HepG2 (cell line): ENCODE measurements around the gene FUOM. TPM values are rescaled to one million over a fixed set of nuclear protein-coding genes. Genes with fewer than 3 reads are reported as not detected.

ENCODE experiments used
- ATAC-seq: fragments of 200-7000 bp; cut with Tn5 transposase; 3 replicates; pipeline ENCODE4 v1.9.1; 2020; ENCODE audit warnings: mild to moderate bottlenecking, moderate library complexity
- BruUV-seq: library from RNA; stranded (reverse); fragments of 400-500 nt; replicated peaks from 2 replicates; lab custom pipeline; 2021; lab: Mats Ljungman, UMichigan
- CTCF ChIA-PET: fragments of 300-600 bp; formaldehyde crosslinking; extraction: SDS; loops from one replicate; lab custom pipeline; 2021; ENCODE audit warnings: low total read pairs, inconsistent platforms, low intra/inter-chr PET ratio; lab: Yijun Ruan, JAX
- POLR2A ChIA-PET: fragments of 350-600 bp; sonication (Branson Sonifier 250); formaldehyde crosslinking; loops from one replicate; lab custom pipeline; 2020; ENCODE audit warnings: antibody characterized with exemption, inconsistent platforms; lab: Yijun Ruan, JAX
- DNase-seq: peaks from one replicate; pipeline ENCODE4 v3.0.0-alpha.2; 2015; ENCODE audit warnings: low spot score
- FAIRE-seq: peaks from 3 replicates; lab custom pipeline; 2011; peaks lifted over from hg19 to GRCh38; lab: Jason Lieb, UNC
- H2AFZ ChIP-seq: one replicate; pipeline ENCODE4 v1.6.1; 2011; ENCODE audit warnings: low read length, inconsistent platforms
- H3K27ac ChIP-seq: fragments of 300-600 bp; 3 replicates; pipeline ENCODE4 v1.8.0; 2011; ENCODE audit warnings: mixed run types, mild to moderate bottlenecking, mixed read lengths, low read length, inconsistent platforms; ENCODE audit not compliant: insufficient read depth; ENCODE audit errors: extremely low read length
- H3K27me3 ChIP-seq, 2 experiments: fragments of 200-600 bp in 1 of 2; 2 replicates in 1 of 2; 3 replicates in 1 of 2; pipeline versions ENCODE4 v1.6.0 to v1.8.0; 2011; ENCODE audit warnings: low read length in 2 of 2, mild to moderate bottlenecking in 2 of 2, moderate library complexity in 2 of 2, inconsistent platforms in 1 of 2; ENCODE audit not compliant: insufficient read depth in 2 of 2, control insufficient read depth in 1 of 2
- H3K36me3 ChIP-seq, 2 experiments: fragments of 200-600 bp in 1 of 2; replicated peaks in 1 of 2; 2 replicates in 1 of 2; 3 replicates in 1 of 2; pipeline versions ENCODE4 v1.5.1 to v1.8.0; 2011; ENCODE audit warnings: low read length in 2 of 2, inconsistent platforms in 1 of 2; ENCODE audit not compliant: insufficient read depth in 2 of 2, control insufficient read depth in 1 of 2
- H3K4me1 ChIP-seq: 2 replicates; pipeline ENCODE4 v1.5.1; 2012; ENCODE audit warnings: low read length, inconsistent platforms; ENCODE audit not compliant: insufficient read depth
- H3K4me2 ChIP-seq: 2 replicates; pipeline ENCODE4 v1.6.0; 2011; ENCODE audit warnings: low read depth, low read length, inconsistent platforms
- H3K4me3 ChIP-seq, 3 experiments: fragments of 200-600 bp in 1 of 3; sonication (generic), shearing (Covaris generic) in 1 of 3; replicated peaks in 1 of 3; 2 replicates each; pipeline ENCODE4 v1.5.1; 2011 to 2016; ENCODE audit warnings: low read length in 3 of 3, inconsistent platforms in 2 of 3, low read depth in 2 of 3, mild to moderate bottlenecking in 2 of 3, control low read depth in 1 of 3, mixed read lengths in 1 of 3; ENCODE audit not compliant: insufficient read depth in 1 of 3
- H3K79me2 ChIP-seq: one replicate; pipeline ENCODE4 v1.6.1; 2011; ENCODE audit warnings: low read length, inconsistent platforms; ENCODE audit not compliant: insufficient read depth
- H3K9ac ChIP-seq: 2 replicates; pipeline ENCODE4 v1.6.0; 2011; ENCODE audit warnings: mild to moderate bottlenecking, low read depth, low read length, inconsistent platforms; ENCODE audit not compliant: insufficient read depth
- H3K9me3 ChIP-seq: 2 replicates; pipeline ENCODE4 v1.5.1; 2012; ENCODE audit warnings: mild to moderate bottlenecking, low read length
- H4K20me1 ChIP-seq: 2 replicates; pipeline ENCODE4 v1.6.0; 2011; ENCODE audit warnings: inconsistent platforms, mild to moderate bottlenecking, low read length, moderate library complexity; ENCODE audit not compliant: insufficient read depth
- CTCF ChIP-seq: sonication (generic); formaldehyde crosslinking; IDR thresholded peaks from 2 replicates; pipeline ENCODE4 v1.5.0; 2020; ENCODE audit warnings: mild to moderate bottlenecking, missing genetic modification reagents, moderate library complexity
- SKIL ChIP-seq: sonication (generic); formaldehyde crosslinking; IDR thresholded peaks from 2 replicates; pipeline ENCODE4 v1.8.0; 2022; ENCODE audit warnings: missing genetic modification reagents, mild to moderate bottlenecking, moderate library complexity, borderline replicate concordance
- ZBTB7A ChIP-seq: sonication (generic); formaldehyde crosslinking; IDR thresholded peaks from 2 replicates; pipeline ENCODE4 v1.8.0; 2022; ENCODE audit warnings: mild to moderate bottlenecking, missing genetic modification reagents
- WGBS: methylation state at CpG from one replicate; pipeline ENCODE4 v1.1.6; 2017; ENCODE audit warnings: low lambda C conversion rate; 5-methylcytosine and 5-hydroxymethylcytosine counted together
- in situ Hi-C: cut with HindIII; loops from 2 replicates; pipeline ENCODE4 v1.10.0; 2017; ENCODE audit warnings: low pct_unique_long_range_greater_than_20kb; ENCODE audit not compliant: extremely low pct_ligation_motif_present
- intact Hi-C: fragments of 100-400 bp; cut with micrococcal nuclease; formaldehyde crosslinking; loops from one replicate; pipeline ENCODE4 v1.10.0; 2022; ENCODE audit not compliant: unreplicated experiment
- polyA plus RNA-seq, 8 experiments: library from polyadenylated mRNA; depleted of rRNA in 3 of 8; stranded (reverse) in 7 of 8; unstranded in 1 of 8; fragments of >200 nt; fragmentation: Illumina TruSeq in 4 of 8; extraction: Trizol in 4 of 8; gene quantifications; 2 replicates each; pipeline versions ENCODE4 v1.2.1 to v1.2.3, GENCODE V29; 2011 to 2016; ENCODE audit warnings: low read depth in 4 of 8, missing spikeins in 1 of 8, mixed read lengths in 1 of 8; ENCODE audit not compliant: insufficient read depth in 1 of 8
- total RNA-seq, 5 experiments: library from RNA; depleted of rRNA; stranded (reverse); fragments of >200 nt; fragmentation: Illumina TruSeq; extraction: Trizol; gene quantifications; 2 replicates each; pipeline ENCODE4 v1.2.3, GENCODE V29; 2016; ENCODE audit warnings: low read depth in 1 of 5

The FUOM gene
- total and polyA plus RNA-seq, 2 of the 13 experiments (the other 11 are each of a cell fraction or from before 2014, with no cell fraction given): 27.5 to 60.4 TPM

GRCh38 chr10:133327651-133328357 is 30.0 kb downstream of the FUOM start:
- FAIRE-seq (no peak), DNase-seq (no peak)
- Histone ChIP-seq H3K4me1 (peaks cover 29% of the 10 kb centered on the region), H4K20me1 (no peaks in the 10 kb centered on the region), H3K79me2 (no peaks in the 10 kb centered on the region), H3K9me3 (no peaks in the 10 kb centered on the region), H3K27ac (no peak overlapping the region), H2AFZ (no peak overlapping the region), H3K4me2 (no peak overlapping the region)
- WGBS: 0% methylated on average over 2 of the region's 12 CpGs
- no TSS peak for BruUV-seq
- no peak for TF ChIP-seq SKIL (CRISPR knock-in tag)
- 0 out of 2 replicates have a peak, but pooled peaks have one; percentile 18 for TF ChIP-seq CTCF
- 0 out of 2 replicates have a peak, but pooled peaks have one; percentile 24 for TF ChIP-seq ZBTB7A
- TF ChIP-seq, all 625 proteins: peak for 2
- H3K9ac ChIP-seq: no peak overlapping the region
- no peak overlapping the region; a peak in 1 of 6 replicates for H3K4me3 ChIP-seq
- ChIA-PET POLR2A (interaction anchor here (2.0 to 4.5 kb wide), 2 partner anchors 20 to 30 kb away, joined by 9 to 31 read pairs; partner anchors contain the start of genes FUOM and PRAP1), CTCF (no interaction called here)
- ATAC-seq: no peak
- intact Hi-C loops (loop anchor here (1.0 to 10.0 kb wide), 3 partner anchors 21 to 67 kb away; partner anchors contain the start of genes ECHS1, MTG1 and PAOX), in situ Hi-C loops (no loop called here)
- peaks cover 7 to 67% of the 10 kb centered on the region in 2 experiments for H3K27me3 ChIP-seq
- no peaks in the 10 kb centered on the region for H3K36me3 ChIP-seq
